Glutamatergic neuron (in vitro differentiated cells): Measurements from ENCODE around the gene SPOCK3. TPM values are rescaled to one million over a fixed set of nuclear protein-coding genes. Genes with fewer than 3 reads are reported as not detected.

Experiments
- DNase-seq: peaks from one replicate; pipeline ENCODE4 v3.0.0; 2022
- H3K27ac Mint-ChIP-seq: one replicate; pipeline ENCODE4 v1.8.0; 2020; ENCODE audit warnings: mild to moderate bottlenecking, mixed read lengths, inconsistent platforms; ENCODE audit not compliant: unreplicated experiment
- H3K27me3 Mint-ChIP-seq: one replicate; pipeline ENCODE4 v1.8.0; 2020; ENCODE audit warnings: mild to moderate bottlenecking, moderate library complexity, mixed read lengths, inconsistent platforms; ENCODE audit not compliant: unreplicated experiment
- H3K36me3 Mint-ChIP-seq: one replicate; pipeline ENCODE4 v1.8.0; 2020; ENCODE audit warnings: mild to moderate bottlenecking, mixed read lengths, inconsistent platforms; ENCODE audit not compliant: unreplicated experiment
- H3K4me1 Mint-ChIP-seq: one replicate; pipeline ENCODE4 v1.8.0; 2020; ENCODE audit warnings: mild to moderate bottlenecking, low read depth, mixed read lengths, inconsistent platforms; ENCODE audit not compliant: unreplicated experiment
- H3K4me3 Mint-ChIP-seq: one replicate; pipeline ENCODE4 v1.8.0; 2020; ENCODE audit warnings: mild to moderate bottlenecking, mixed read lengths, inconsistent platforms; ENCODE audit not compliant: unreplicated experiment
- H3K9me3 Mint-ChIP-seq: one replicate; pipeline ENCODE4 v1.8.0; 2020; ENCODE audit warnings: mild to moderate bottlenecking, moderate library complexity, mixed read lengths, inconsistent platforms; ENCODE audit not compliant: unreplicated experiment
- CTCF ChIP-seq: fragments of 200-600 bp; sonication (generic); IDR thresholded peaks from one replicate; pipeline ENCODE4 v1.5.0; 2021; ENCODE audit not compliant: partially characterized antibody, unreplicated experiment
- total RNA-seq: library from RNA; stranded (reverse); fragmentation: NEBNext Ultra II Directional; extraction: Animal tissue kit (Norgen Biotek cat#: 25700); gene quantifications from one replicate; pipeline ENCODE4 v1.2.1, GENCODE V29; 2021; ENCODE audit not compliant: unreplicated experiment

The SPOCK3 gene
- total RNA-seq, 1 donor from 2014 or later, result 26.8 TPM

- Mint-ChIP-seq H3K4me3 (no peak overlapping the region), H3K27me3 (peaks cover 6% of the 10 kb centered on the region), H3K27ac (no peak overlapping the region), H3K4me1 (peaks cover 1% of the 10 kb centered on the region), H3K9me3 (peaks cover 10% of the 10 kb centered on the region), H3K36me3 (no peaks in the 10 kb centered on the region)
- DNase-seq, result no peak
- TF ChIP-seq CTCF, result no peak
These were observed 3.5 kb downstream of the SPOCK3 start for GRCh38 chr4:167230744-167231143.

- Mint-ChIP-seq H3K27ac (no peak overlapping the region), H3K4me3 (no peak overlapping the region), H3K9me3 (no peaks in the 10 kb centered on the region), H3K27me3 (no peaks in the 10 kb centered on the region), H3K4me1 (no peaks in the 10 kb centered on the region), H3K36me3 (no peaks in the 10 kb centered on the region)
- no peak for DNase-seq
- no peak for TF ChIP-seq CTCF
These were observed 12.2 kb downstream of the SPOCK3 start for GRCh38 chr4:167222099-167222498.

- no peak overlapping the region for H3K4me3 Mint-ChIP-seq
- H3K36me3 Mint-ChIP-seq, result no peaks in the 10 kb centered on the region
- no peaks in the 10 kb centered on the region for H3K4me1 Mint-ChIP-seq
- no peak overlapping the region for H3K27ac Mint-ChIP-seq
- no peaks in the 10 kb centered on the region for H3K27me3 Mint-ChIP-seq
- no peak for DNase-seq
- H3K9me3 Mint-ChIP-seq, result no peaks in the 10 kb centered on the region
- TF ChIP-seq CTCF, result no peak
These were observed 13.2 kb downstream of the SPOCK3 start for GRCh38 chr4:167221084-167221483.

- TF ChIP-seq CTCF, result no peak
- Mint-ChIP-seq H3K4me1 (no peaks in the 10 kb centered on the region), H3K36me3 (no peaks in the 10 kb centered on the region), H3K9me3 (no peaks in the 10 kb centered on the region), H3K27ac (no peak overlapping the region), H3K4me3 (no peak overlapping the region), H3K27me3 (no peaks in the 10 kb centered on the region)
- no peak for DNase-seq
These were observed 16.2 kb downstream of the SPOCK3 start for GRCh38 chr4:167218022-167218608.

GRCh38 chr4:167216783-167217182 is 17.5 kb downstream of the SPOCK3 start:
- Mint-ChIP-seq H3K4me3 (no peak overlapping the region), H3K9me3 (no peaks in the 10 kb centered on the region), H3K27ac (no peak overlapping the region), H3K4me1 (no peaks in the 10 kb centered on the region), H3K36me3 (no peaks in the 10 kb centered on the region), H3K27me3 (no peaks in the 10 kb centered on the region)
- DNase-seq, result no peak
- TF ChIP-seq CTCF, result no peak
